NB4 (cell line): Measurements from ENCODE around the gene OSM.

ENCODE experiments used
- MAX ChIP-seq: IDR thresholded peaks from 2 replicates; pipeline ENCODE4 v1.6.1; 2011; ENCODE audit warnings: low read depth, low read length
- MYC ChIP-seq: IDR thresholded peaks from 2 replicates; pipeline ENCODE4 v1.6.1; 2011; ENCODE audit warnings: low read depth, low read length
- POLR2A ChIP-seq: IDR thresholded peaks from 2 replicates; pipeline ENCODE4 v1.6.1; 2011; ENCODE audit warnings: mild to moderate bottlenecking; ENCODE audit not compliant: insufficient read length; ENCODE audit errors: extremely low read depth
- TF ChIP-seq, protein P1 (sequence below): IDR thresholded peaks from one replicate; pipeline ENCODE4 v1.5.1; 2012; ENCODE audit warnings: low read depth, low read length

- TF ChIP-seq, protein P1, sequence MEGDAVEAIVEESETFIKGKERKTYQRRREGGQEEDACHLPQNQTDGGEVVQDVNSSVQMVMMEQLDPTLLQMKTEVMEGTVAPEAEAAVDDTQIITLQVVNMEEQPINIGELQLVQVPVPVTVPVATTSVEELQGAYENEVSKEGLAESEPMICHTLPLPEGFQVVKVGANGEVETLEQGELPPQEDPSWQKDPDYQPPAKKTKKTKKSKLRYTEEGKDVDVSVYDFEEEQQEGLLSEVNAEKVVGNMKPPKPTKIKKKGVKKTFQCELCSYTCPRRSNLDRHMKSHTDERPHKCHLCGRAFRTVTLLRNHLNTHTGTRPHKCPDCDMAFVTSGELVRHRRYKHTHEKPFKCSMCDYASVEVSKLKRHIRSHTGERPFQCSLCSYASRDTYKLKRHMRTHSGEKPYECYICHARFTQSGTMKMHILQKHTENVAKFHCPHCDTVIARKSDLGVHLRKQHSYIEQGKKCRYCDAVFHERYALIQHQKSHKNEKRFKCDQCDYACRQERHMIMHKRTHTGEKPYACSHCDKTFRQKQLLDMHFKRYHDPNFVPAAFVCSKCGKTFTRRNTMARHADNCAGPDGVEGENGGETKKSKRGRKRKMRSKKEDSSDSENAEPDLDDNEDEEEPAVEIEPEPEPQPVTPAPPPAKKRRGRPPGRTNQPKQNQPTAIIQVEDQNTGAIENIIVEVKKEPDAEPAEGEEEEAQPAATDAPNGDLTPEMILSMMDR = no peak
- TF ChIP-seq MAX = no peak
- no peak for TF ChIP-seq POLR2A
- TF ChIP-seq MYC = no peak
These were observed 16.5 kb downstream of the OSM start for GRCh38 chr22:30250039-30250565.
